ENCODE data around the gene APOBR. TPM values are rescaled to one million over a fixed set of nuclear protein-coding genes. Genes with fewer than 3 reads are reported as not detected.
"Not testable (repeated sequence)": the region's sequence is repeated elsewhere in the genome, so short reads cannot be mapped to it uniquely, and the experiment has no call there.

The APOBR gene
- total and polyA plus RNA-seq, 3 experiments from 2014 or later, result 4.9 to 8.0 (median 7.7) TPM

GRCh38 chr16:28482026-28482425 is 12.4 kb upstream of the APOBR start:
- H3K36me3 ChIP-seq (ENCODE audit: insufficient read depth, low read length), result peaks cover 39% of the 10 kb centered on the region
- no peak for DNase-seq
- Mint-ChIP-seq H3K27ac (peak overlapping the region in 2 of 8 donors; percentile 32 to 39), H3K4me1 (peaks cover 0 to 1% (median under 1%) of the 10 kb centered on the region in 3 donors), H3K4me3 (no peak overlapping the region), H3K9me3 (no peaks in the 10 kb centered on the region), H3K36me3 (peaks cover 0 to 77% (median 6%) of the 10 kb centered on the region in 3 donors), H3K27me3 (no peaks in the 10 kb centered on the region)
- ChIA-PET CTCF (no interaction called here), POLR2A (interaction anchor here (0.8 kb wide), 1 partner anchor 10 kb away, joined by 5 read pairs; no protein-coding TSS in a partner anchor)
- no peak overlapping the region for H3K27ac ChIP-seq (ENCODE audit: low read depth, low read length)
- no peaks in the 10 kb centered on the region for H3K9me3 ChIP-seq (ENCODE audit: low read length)
- no peaks in the 10 kb centered on the region for H3K27me3 ChIP-seq (ENCODE audit: insufficient read depth, low read length, poor library complexity, severe bottlenecking)
- no peaks in the 10 kb centered on the region for H3K4me1 ChIP-seq (ENCODE audit: insufficient read depth, low read length)
- no peak overlapping the region for H3K4me3 ChIP-seq (ENCODE audit: low read length)

- POLR2A ChIA-PET, result not testable (repeated sequence)
- peaks cover 2 to 11% (median 4%) of the 10 kb centered on the region in 3 donors for H3K4me1 Mint-ChIP-seq
Observed at GRCh38 chr16:28483361-28483760, 11.1 kb upstream of the APOBR start.

GRCh38 chr16:28486266-28486665 is 8.2 kb upstream of the APOBR start:
- Histone ChIP-seq H3K9me3 (ENCODE audit: low read length) (no peaks in the 10 kb centered on the region), H3K27me3 (ENCODE audit: insufficient read depth, low read length, poor library complexity, severe bottlenecking) (no peaks in the 10 kb centered on the region), H3K27ac (ENCODE audit: low read depth, low read length) (no peak overlapping the region), H3K4me3 (ENCODE audit: low read length) (no peak overlapping the region), H3K36me3 (ENCODE audit: insufficient read depth, low read length) (peaks cover 37% of the 10 kb centered on the region), H3K4me1 (ENCODE audit: insufficient read depth, low read length) (peaks cover 17% of the 10 kb centered on the region)
- H3K4me1 Mint-ChIP-seq, result peaks cover 12 to 27% (median 19%) of the 10 kb centered on the region in 3 donors
- ChIA-PET CTCF (no interaction called here), POLR2A (no interaction called here)
- H3K36me3 Mint-ChIP-seq, result peaks cover 0 to 69% (median 7%) of the 10 kb centered on the region in 3 donors
- no peak for DNase-seq
- peak overlapping the region in 1 of 8 donors; percentile 36 for H3K27ac Mint-ChIP-seq
- H3K9me3 Mint-ChIP-seq, result no peaks in the 10 kb centered on the region
- H3K27me3 Mint-ChIP-seq, result no peaks in the 10 kb centered on the region
- no peak overlapping the region for H3K4me3 Mint-ChIP-seq

More at GRCh38 chr16:28483361-28483760, 11.1 kb upstream of the APOBR start:
- H3K9me3 ChIP-seq (ENCODE audit: low read length); H3K27me3 Mint-ChIP-seq; H3K27me3 ChIP-seq (ENCODE audit: insufficient read depth, low read length, poor library complexity, severe bottlenecking); H3K4me1 ChIP-seq (ENCODE audit: insufficient read depth, low read length); CTCF ChIA-PET; H3K9me3 Mint-ChIP-seq; H3K4me3 ChIP-seq (ENCODE audit: low read length); H3K27ac ChIP-seq (ENCODE audit: low read depth, low read length); DNase-seq; H3K4me3 Mint-ChIP-seq: not testable (repeated sequence)
- H3K36me3 ChIP-seq (ENCODE audit: insufficient read depth, low read length), result peaks cover 41% of the 10 kb centered on the region
- Mint-ChIP-seq H3K27ac (peak overlapping the region in 5 of 8 donors; percentile 17 to 87 (median 42)), H3K36me3 (peaks cover 0 to 75% (median 5%) of the 10 kb centered on the region in 3 donors)

DNA sequence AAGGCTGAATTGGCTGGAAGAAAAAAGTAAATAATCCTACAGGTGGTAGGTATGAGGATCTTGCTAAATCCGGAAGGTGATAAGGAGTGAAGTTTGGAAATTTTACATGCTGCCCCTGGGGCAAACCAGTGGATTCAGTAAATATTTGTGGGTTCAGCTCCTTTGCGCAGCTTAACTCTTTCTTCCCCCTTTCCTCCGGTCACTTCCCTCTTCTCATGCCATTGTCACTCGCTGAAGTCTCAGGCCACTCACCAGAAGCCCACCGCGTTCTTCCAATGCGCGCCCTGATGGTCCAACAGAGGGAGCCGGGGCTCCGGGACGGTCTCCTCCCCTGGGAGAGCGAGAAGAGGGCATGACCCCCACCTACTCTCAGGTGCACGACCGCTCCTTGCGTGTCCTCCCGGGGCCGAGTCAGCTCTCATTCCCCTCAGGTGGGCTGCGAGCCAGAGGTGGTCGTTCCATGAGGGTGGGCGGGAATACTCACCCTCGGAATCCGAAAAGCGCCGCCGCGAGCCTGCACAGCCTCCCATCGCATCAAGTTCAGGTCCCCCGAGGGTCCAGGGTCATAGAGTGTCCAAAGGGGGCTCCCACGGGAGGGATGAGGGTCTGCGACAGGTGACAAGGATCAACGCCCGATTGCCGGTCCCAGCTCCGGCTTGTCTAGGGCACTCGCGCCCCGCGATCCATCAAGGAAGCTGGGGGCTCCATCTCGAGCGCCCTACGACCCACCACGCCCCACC is 3.0 kb upstream of the APOBR start:
- Histone ChIP-seq H3K4me1 (ENCODE audit: insufficient read depth, low read length) (peaks cover 55% of the 10 kb centered on the region), H3K4me3 (ENCODE audit: low read length) (peak overlapping the region; percentile 96), H3K27ac (ENCODE audit: low read depth, low read length) (peak overlapping the region; percentile 93), H3K36me3 (ENCODE audit: insufficient read depth, low read length) (peaks cover 15% of the 10 kb centered on the region), H3K9me3 (ENCODE audit: low read length) (no peaks in the 10 kb centered on the region), H3K27me3 (ENCODE audit: insufficient read depth, low read length, poor library complexity, severe bottlenecking) (no peaks in the 10 kb centered on the region)
- Mint-ChIP-seq H3K4me3 (peak overlapping the region; percentile 98 to 99 (median 98)), H3K36me3 (peaks cover 0 to 50% (median 7%) of the 10 kb centered on the region in 3 donors), H3K27me3 (no peaks in the 10 kb centered on the region), H3K4me1 (peaks cover 53 to 76% (median 62%) of the 10 kb centered on the region in 3 donors), H3K27ac (peak overlapping the region; percentile 99 to 100 (median 100)), H3K9me3 (no peaks in the 10 kb centered on the region)
- CTCF ChIA-PET, result interaction anchor here (0.6 to 1.4 kb wide), 2 partner anchors 62 to 1407 kb away, joined by 3 to 6 read pairs; partner anchors contain the start of gene SGF29
- DNase-seq, result peak in 1 of 5 donors; percentile 7
- POLR2A ChIA-PET, result interaction anchor here (0.6 to 1.1 kb wide), 8 partner anchors 12 to 499 kb away, joined by 3 to 6 read pairs (median 4); partner anchors contain the start of genes ATXN2L and TUFM

- Histone ChIP-seq H3K27ac (ENCODE audit: low read depth, low read length) (peak within 1 kb of the TSS; percentile 93), H3K4me3 (ENCODE audit: low read length) (peak within 1 kb of the TSS; percentile 96), H3K4me1 (ENCODE audit: insufficient read depth, low read length) (peaks cover 61% of the 10 kb centered on the region), H3K27me3 (ENCODE audit: insufficient read depth, low read length, poor library complexity, severe bottlenecking) (no peaks in the 10 kb centered on the region), H3K36me3 (ENCODE audit: insufficient read depth, low read length) (peaks cover 12% of the 10 kb centered on the region), H3K9me3 (ENCODE audit: low read length) (no peaks in the 10 kb centered on the region)
- Mint-ChIP-seq H3K27ac (peak within 1 kb of the TSS; percentile 99 to 100 (median 100)), H3K4me1 (peaks cover 59 to 81% (median 68%) of the 10 kb centered on the region in 3 donors), H3K27me3 (no peaks in the 10 kb centered on the region), H3K9me3 (no peaks in the 10 kb centered on the region), H3K36me3 (peaks cover 0 to 51% (median 7%) of the 10 kb centered on the region in 3 donors), H3K4me3 (peak within 1 kb of the TSS; percentile 98 to 99 (median 98))
- ChIA-PET POLR2A (interaction anchor here (0.5 to 1.1 kb wide), 10 partner anchors 10 to 498 kb away, joined by 3 to 6 read pairs (median 4); partner anchors contain the start of genes ATXN2L, SGF29 and TUFM), CTCF (interaction anchor here (0.6 to 1.5 kb wide), 3 partner anchors 60 to 1406 kb away, joined by 3 to 6 read pairs (median 3); partner anchors contain the start of gene SGF29)
- peak; percentile 77 to 93 (median 91) for DNase-seq
Observed at GRCh38 chr16:28491970-28492474, 2.4 kb upstream of the APOBR start, which contains the start of gene CLN3. Gene CLN3 (minus strand): TSS chr16:28492074. CDS start chr16:28491759, 315 bp downstream.

DNA sequence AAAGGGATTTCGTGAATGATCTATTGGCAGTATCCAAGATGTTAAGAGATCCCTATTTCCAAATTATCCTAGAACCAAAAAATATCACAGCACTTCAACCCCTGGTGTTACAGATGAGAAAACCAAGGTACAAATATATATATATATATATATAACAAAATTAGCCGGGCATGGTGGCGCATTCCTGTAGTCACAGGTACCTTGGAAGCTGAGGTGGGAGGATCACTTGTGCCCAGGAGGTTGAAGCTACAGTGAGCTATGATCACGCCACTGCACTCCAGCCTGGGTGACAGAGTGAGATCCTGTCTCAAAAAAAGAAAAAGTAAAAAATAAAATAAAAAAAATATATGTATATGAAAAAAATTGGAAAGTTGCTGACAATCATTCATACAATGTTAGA is 1.9 kb upstream of the APOBR start:
- Mint-ChIP-seq H3K27me3 (no peaks in the 10 kb centered on the region), H3K4me3 (peak overlapping the region; percentile 98 to 99 (median 98)), H3K9me3 (no peaks in the 10 kb centered on the region), H3K27ac (peak overlapping the region; percentile 99 to 100 (median 100)), H3K4me1 (peaks cover 60 to 81% (median 73%) of the 10 kb centered on the region in 3 donors), H3K36me3 (peaks cover 0 to 51% (median 7%) of the 10 kb centered on the region in 3 donors)
- peaks cover 63% of the 10 kb centered on the region for H3K4me1 ChIP-seq (ENCODE audit: insufficient read depth, low read length)
- ChIA-PET POLR2A (interaction anchor here (0.5 to 1.1 kb wide), 7 partner anchors 11 to 354 kb away, joined by 3 to 6 read pairs (median 4); partner anchors contain the start of genes SGF29 and TUFM), CTCF (interaction anchor here (1.4 to 2.1 kb wide), 3 partner anchors 59 to 330 kb away, joined by 3 to 6 read pairs (median 5); partner anchors contain the start of genes ATXN2L and SGF29)
- H3K36me3 ChIP-seq (ENCODE audit: insufficient read depth, low read length), result peaks cover 7% of the 10 kb centered on the region
- H3K4me3 ChIP-seq (ENCODE audit: low read length), result peak overlapping the region; percentile 96
- DNase-seq, result no peak
- peak overlapping the region; percentile 93 for H3K27ac ChIP-seq (ENCODE audit: low read depth, low read length)
- H3K9me3 ChIP-seq (ENCODE audit: low read length), result no peaks in the 10 kb centered on the region
- H3K27me3 ChIP-seq (ENCODE audit: insufficient read depth, low read length, poor library complexity, severe bottlenecking), result no peaks in the 10 kb centered on the region

- Histone ChIP-seq H3K9me3 (ENCODE audit: low read length) (no peaks in the 10 kb centered on the region), H3K4me3 (ENCODE audit: low read length) (peak overlapping the region; percentile 79), H3K36me3 (ENCODE audit: insufficient read depth, low read length) (no peaks in the 10 kb centered on the region), H3K4me1 (ENCODE audit: insufficient read depth, low read length) (peaks cover 49% of the 10 kb centered on the region), H3K27me3 (ENCODE audit: insufficient read depth, low read length, poor library complexity, severe bottlenecking) (no peaks in the 10 kb centered on the region), H3K27ac (ENCODE audit: low read depth, low read length) (peak overlapping the region; percentile 85)
- H3K36me3 Mint-ChIP-seq, result peaks cover 0 to 50% (median 8%) of the 10 kb centered on the region in 3 donors
- peak overlapping the region; percentile 88 to 98 (median 93) for H3K4me3 Mint-ChIP-seq
- peak in 1 of 5 donors; percentile 15 for DNase-seq
- peak overlapping the region; percentile 92 to 100 (median 99) for H3K27ac Mint-ChIP-seq
- peaks cover 55 to 71% (median 67%) of the 10 kb centered on the region in 3 donors for H3K4me1 Mint-ChIP-seq
- no peaks in the 10 kb centered on the region for H3K27me3 Mint-ChIP-seq
- ChIA-PET CTCF (interaction anchor here (1.5 to 1.8 kb wide), 2 partner anchors 8 to 15 kb away, joined by 4 to 7 read pairs; no protein-coding TSS in a partner anchor), POLR2A (interaction anchor here (1.5 to 1.8 kb wide), 2 partner anchors 40 to 59 kb away, joined by 6 to 12 read pairs; partner anchors contain the start of gene SGF29)
- H3K9me3 Mint-ChIP-seq, result no peaks in the 10 kb centered on the region
Observed at GRCh38 chr16:28495098-28495793, 803 bp downstream of the APOBR start.
